MM.1S (cell line): ENCODE measurements around the gene SHTN1.

Experiments used
- DNase-seq: peaks from one replicate; pipeline ENCODE4 v3.0.0-alpha.2; 2015
- H2AFZ ChIP-seq: fragments of 300-600 bp; sonication (generic); 2 replicates; pipeline ENCODE4 v1.6.0; 2016; ENCODE audit warnings: antibody characterized with exemption, low read length
- H3F3A ChIP-seq: fragments of 300-600 bp; sonication (generic); 2 replicates; pipeline ENCODE4 v1.6.1; 2016; ENCODE audit warnings: mild to moderate bottlenecking, antibody characterized with exemption, low read length, moderate library complexity, mixed read lengths; ENCODE audit not compliant: insufficient read depth
- H3K27ac ChIP-seq: fragments of 300-600 bp; sonication (generic); 2 replicates; pipeline ENCODE4 v1.5.1; 2016; ENCODE audit warnings: mild to moderate bottlenecking, low read length
- H3K27me3 ChIP-seq: fragments of 300-600 bp; sonication (generic); replicated peaks from 2 replicates; pipeline ENCODE4 v1.6.0; 2016; ENCODE audit warnings: low read length; ENCODE audit not compliant: insufficient read depth
- H3K36me3 ChIP-seq: fragments of 300-600 bp; sonication (generic); replicated peaks from 2 replicates; pipeline ENCODE4 v1.6.1; 2016; ENCODE audit warnings: mild to moderate bottlenecking, low read length, mixed read lengths; ENCODE audit not compliant: insufficient read depth
- H3K4me1 ChIP-seq: fragments of 300-600 bp; sonication (generic); 2 replicates; pipeline ENCODE4 v1.6.1; 2016; ENCODE audit warnings: low read length, mixed read lengths
- H3K4me2 ChIP-seq: fragments of 300-600 bp; sonication (generic); 2 replicates; pipeline ENCODE4 v1.6.0; 2016; ENCODE audit warnings: low read depth, low read length
- H3K4me3 ChIP-seq: fragments of 300-600 bp; sonication (generic); 2 replicates; pipeline ENCODE4 v1.5.1; 2016; ENCODE audit warnings: low read length, mixed read lengths
- H3K79me2 ChIP-seq: fragments of 300-600 bp; sonication (generic); 2 replicates; pipeline ENCODE4 v1.6.1; 2016; ENCODE audit warnings: mixed run types, low read length, mixed read lengths
- H3K9ac ChIP-seq: fragments of 300-600 bp; sonication (generic); 2 replicates; pipeline ENCODE4 v1.6.1; 2016; ENCODE audit warnings: low read length, mixed read lengths
- H3K9me2 ChIP-seq: fragments of 300-600 bp; sonication (generic); replicated peaks from 2 replicates; pipeline ENCODE4 v1.6.1; 2016; ENCODE audit warnings: mild to moderate bottlenecking, low read length, mixed read lengths; ENCODE audit not compliant: insufficient read depth
- H3K9me3 ChIP-seq: fragments of 300-600 bp; sonication (generic); replicated peaks from 2 replicates; pipeline ENCODE4 v1.6.1; 2016; ENCODE audit warnings: mild to moderate bottlenecking, low read length, mixed read lengths; ENCODE audit not compliant: insufficient read depth
- H4K20me1 ChIP-seq: fragments of 300-600 bp; sonication (generic); 2 replicates; pipeline ENCODE4 v1.6.1; 2016; ENCODE audit warnings: mild to moderate bottlenecking, low read length, moderate library complexity, mixed read lengths; ENCODE audit not compliant: insufficient read depth
- CTCF ChIP-seq: fragments of 300-600 bp; sonication (generic); IDR thresholded peaks from 2 replicates; pipeline ENCODE4 v1.5.1; 2016; ENCODE audit warnings: antibody characterized with exemption, low read length, mixed read lengths
- EZH2 ChIP-seq: fragments of 300-600 bp; sonication (generic); optimal IDR thresholded peaks from 2 replicates; pipeline ENCODE3; 2017; ENCODE audit warnings: low read depth, mild to moderate bottlenecking, antibody characterized with exemption, low read length, mixed read lengths
- EZH2phosphoT487 ChIP-seq: fragments of 300-600 bp; sonication (generic); IDR thresholded peaks from 2 replicates; pipeline ENCODE4 v1.6.1; 2018; ENCODE audit warnings: antibody characterized with exemption, low read length

Gene SHTN1

GRCh38 chr10:116978901-116979300 is 26.1 kb downstream of the SHTN1 start:
- Histone ChIP-seq H4K20me1 (no peaks in the 10 kb centered on the region), H3K79me2 (no peaks in the 10 kb centered on the region), H3K4me3 (no peak overlapping the region), H3K36me3 (no peaks in the 10 kb centered on the region), H3K9me2 (no peaks in the 10 kb centered on the region), H3K27ac (no peak overlapping the region), H3K9ac (no peak overlapping the region), H3K4me2 (no peak overlapping the region), H2AFZ (no peak overlapping the region), H3K4me1 (0 out of 2 replicates have a peak, but pooled peaks cover 3% of the 10 kb centered on the region), H3K27me3 (no peaks in the 10 kb centered on the region), H3K9me3 (no peaks in the 10 kb centered on the region), H3F3A (no peaks in the 10 kb centered on the region)
- DNase-seq = no peak
- TF ChIP-seq EZH2 = no peak
- TF ChIP-seq EZH2phosphoT487 = no peak
- no peak for TF ChIP-seq CTCF

DNA sequence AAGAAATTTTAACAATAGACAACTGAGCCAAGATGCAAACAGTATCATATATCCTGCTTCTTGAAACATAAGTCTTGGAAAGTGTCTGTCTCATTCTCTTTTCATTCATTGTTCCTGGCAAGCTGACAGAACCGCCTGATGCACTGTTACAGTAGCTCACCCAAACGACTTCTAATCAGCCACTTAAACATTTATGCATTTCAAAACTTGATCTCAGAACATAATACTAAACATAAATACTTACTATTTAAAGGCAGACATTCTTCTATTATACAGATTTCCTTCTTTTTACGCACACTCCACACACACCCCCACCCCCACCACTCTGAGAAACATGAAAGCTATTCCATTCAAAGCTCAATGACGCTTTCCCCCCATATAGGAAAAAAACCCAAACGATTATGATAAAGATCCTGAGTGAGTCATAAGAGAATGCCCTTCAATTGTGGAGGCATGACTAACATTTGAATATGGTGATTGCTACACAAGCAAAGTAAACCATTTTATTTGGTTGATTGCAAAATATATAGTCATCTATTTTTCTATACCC is 30.5 kb downstream of the SHTN1 start:
- Histone ChIP-seq H3K79me2 (no peaks in the 10 kb centered on the region), H3K27ac (no peak overlapping the region), H3K4me3 (no peak overlapping the region), H4K20me1 (no peaks in the 10 kb centered on the region), H3K9me2 (no peaks in the 10 kb centered on the region), H3K4me2 (no peak overlapping the region), H3K9me3 (no peaks in the 10 kb centered on the region), H3K36me3 (no peaks in the 10 kb centered on the region), H3F3A (no peaks in the 10 kb centered on the region), H3K4me1 (0 out of 2 replicates have a peak, but pooled peaks cover 3% of the 10 kb centered on the region), H3K9ac (no peak overlapping the region), H3K27me3 (no peaks in the 10 kb centered on the region), H2AFZ (no peak overlapping the region)
- no peak for DNase-seq
- TF ChIP-seq CTCF = no peak
- no peak for TF ChIP-seq EZH2phosphoT487
- TF ChIP-seq EZH2 = no peak

GRCh38 chr10:116973946-116974455 is 31.0 kb downstream of the SHTN1 start:
- no peak for TF ChIP-seq EZH2
- Histone ChIP-seq H3K36me3 (no peaks in the 10 kb centered on the region), H3K9me3 (no peaks in the 10 kb centered on the region), H3K4me1 (0 out of 2 replicates have a peak, but pooled peaks cover 3% of the 10 kb centered on the region), H3K9ac (no peak overlapping the region), H2AFZ (no peak overlapping the region), H3K79me2 (no peaks in the 10 kb centered on the region), H3K9me2 (no peaks in the 10 kb centered on the region), H3K27ac (no peak overlapping the region), H3K4me3 (no peak overlapping the region), H4K20me1 (no peaks in the 10 kb centered on the region), H3K27me3 (no peaks in the 10 kb centered on the region), H3K4me2 (no peak overlapping the region), H3F3A (no peaks in the 10 kb centered on the region)
- no peak for DNase-seq

GRCh38 chr10:116973371-116973905 is 31.5 kb downstream of the SHTN1 start:
- no peak overlapping the region for H3K27ac ChIP-seq
- TF ChIP-seq EZH2 = no peak
- TF ChIP-seq EZH2phosphoT487 = no peak
- TF ChIP-seq CTCF = no peak
- H3K9ac ChIP-seq = no peak overlapping the region

More at GRCh38 chr10:116973371-116973905, 31.5 kb downstream of the SHTN1 start:
- Histone ChIP-seq H3K4me1 (0 out of 2 replicates have a peak, but pooled peaks cover 3% of the 10 kb centered on the region), H3K27me3 (no peaks in the 10 kb centered on the region), H3K36me3 (no peaks in the 10 kb centered on the region), H3K9me3 (no peaks in the 10 kb centered on the region), H2AFZ (no peak overlapping the region), H4K20me1 (no peaks in the 10 kb centered on the region), H3K79me2 (no peaks in the 10 kb centered on the region), H3F3A (no peaks in the 10 kb centered on the region), H3K4me3 (no peak overlapping the region), H3K9me2 (no peaks in the 10 kb centered on the region), H3K4me2 (no peak overlapping the region)
- no peak for DNase-seq
